ENCODE measurements around the gene DGKG.

DGKG gene

DNA sequence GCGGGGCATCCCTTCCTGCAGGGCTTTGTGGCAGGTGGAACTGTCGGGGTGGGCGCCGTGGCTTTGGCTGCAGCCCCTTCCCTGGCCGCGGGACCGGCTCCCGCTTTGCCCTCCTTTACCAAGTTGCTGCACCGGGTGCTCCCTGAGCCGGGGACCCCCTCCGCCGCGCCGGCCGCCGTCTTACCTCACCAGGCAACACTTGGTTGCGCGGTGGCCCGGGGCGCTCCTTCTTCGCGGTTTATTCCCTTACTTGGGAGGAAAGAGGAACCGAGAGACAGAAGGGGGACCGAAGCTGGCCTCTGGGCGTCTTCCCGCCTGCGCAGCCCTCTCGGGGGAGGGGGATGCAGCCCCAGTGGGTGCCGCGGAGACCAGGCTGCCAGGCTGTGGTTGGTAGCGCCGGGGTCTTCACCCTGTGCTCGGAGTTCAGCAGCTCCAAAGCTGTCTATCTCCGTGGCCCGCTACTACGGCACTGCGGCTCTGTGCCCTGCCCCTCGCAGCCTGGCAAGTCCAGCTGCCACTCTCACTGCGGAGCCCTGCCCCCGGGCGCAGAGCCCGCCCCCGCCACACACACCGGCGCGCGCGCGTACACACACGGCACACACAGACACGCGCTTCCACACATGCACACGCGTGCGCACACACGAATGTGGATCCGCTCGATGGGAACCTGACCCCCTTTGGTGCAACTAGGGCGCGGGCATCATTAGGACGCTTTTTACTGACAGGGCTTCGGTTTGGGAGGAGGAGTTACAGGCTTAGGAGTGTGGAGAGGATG is at the start of gene DGKG:
DGKG (minus strand) TSS at position 473 of the 775 bp plus-strand sequence. CDS start 41,775 bp downstream, outside the sequence.
- no peak for DNase-seq (ENCODE audit: low read depth)

DNA sequence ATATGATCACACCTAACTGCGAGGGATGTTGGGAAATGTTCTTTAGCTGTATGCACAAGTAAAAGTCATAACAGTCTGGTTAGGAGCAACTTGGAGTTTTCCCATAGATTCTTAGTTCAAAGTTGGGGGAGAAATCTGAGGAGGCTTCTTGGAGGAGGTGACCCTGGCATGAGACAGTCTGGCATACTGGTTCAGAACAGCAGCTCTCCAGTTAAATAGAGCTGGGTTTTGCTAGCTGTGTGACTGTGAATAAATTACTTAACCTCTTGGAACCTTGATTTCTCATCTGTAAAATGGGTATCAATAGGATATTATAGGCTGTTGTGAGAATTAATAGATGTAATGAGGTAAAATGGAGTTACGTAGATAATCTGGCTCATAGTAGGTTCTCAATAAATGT is 49.1 kb upstream of the DGKG start:
- DNase-seq (ENCODE audit: low read depth) = no peak

DNA sequence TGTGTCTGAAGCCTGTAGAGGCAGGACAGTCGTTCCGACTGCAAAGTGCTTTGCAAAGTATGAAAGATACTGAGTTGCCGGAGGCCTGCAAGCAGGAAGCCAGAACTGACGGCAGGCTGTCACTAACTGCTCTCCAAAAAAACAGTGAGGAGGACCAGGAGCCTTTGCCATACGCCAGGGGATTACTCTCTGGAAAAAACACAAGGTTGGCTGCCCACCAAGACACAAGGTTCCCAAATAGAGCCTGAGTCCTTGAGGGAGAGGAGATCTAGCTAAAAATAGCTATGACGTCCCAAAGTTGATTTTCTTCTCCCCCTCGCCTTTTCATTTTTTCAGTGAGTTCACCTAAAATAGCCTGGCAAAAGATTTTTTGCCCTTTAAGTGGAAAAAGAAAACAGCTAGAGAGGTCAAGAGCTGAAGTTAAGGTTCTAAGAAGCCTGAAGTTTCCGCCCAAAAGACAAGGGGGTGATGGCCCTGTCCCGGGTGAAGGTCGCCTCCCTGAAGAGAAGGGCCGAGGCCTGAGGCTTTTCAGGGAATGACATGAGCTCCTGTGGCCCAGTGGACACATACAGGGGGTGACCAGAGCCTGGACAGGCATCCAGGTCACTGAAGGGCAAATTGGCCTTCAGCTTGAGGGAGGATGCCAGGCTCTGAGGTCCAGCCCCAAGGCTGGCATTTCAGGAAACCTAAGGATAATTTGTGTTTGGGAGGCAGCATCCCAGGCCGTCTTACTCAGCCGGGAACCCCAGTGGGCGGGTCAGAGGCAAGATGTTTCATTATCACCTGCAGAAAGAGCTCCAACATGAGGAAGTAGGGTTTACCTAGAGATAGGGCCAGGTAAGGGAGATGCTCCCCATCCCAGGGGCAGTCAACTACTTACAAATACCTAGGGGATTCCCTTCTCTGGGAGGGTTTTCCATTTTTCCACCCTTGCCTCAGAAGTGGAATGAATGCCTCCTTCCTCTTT is 44.9 kb upstream of the DGKG start:
- no peak for DNase-seq (ENCODE audit: low read depth)

GRCh38 chr3:186401556-186401955 is 39.5 kb upstream of the DGKG start:
- DNase-seq (ENCODE audit: low read depth) = no peak

GRCh38 chr3:186400662-186401061 is 38.6 kb upstream of the DGKG start:
- no peak for DNase-seq (ENCODE audit: low read depth)

DNA sequence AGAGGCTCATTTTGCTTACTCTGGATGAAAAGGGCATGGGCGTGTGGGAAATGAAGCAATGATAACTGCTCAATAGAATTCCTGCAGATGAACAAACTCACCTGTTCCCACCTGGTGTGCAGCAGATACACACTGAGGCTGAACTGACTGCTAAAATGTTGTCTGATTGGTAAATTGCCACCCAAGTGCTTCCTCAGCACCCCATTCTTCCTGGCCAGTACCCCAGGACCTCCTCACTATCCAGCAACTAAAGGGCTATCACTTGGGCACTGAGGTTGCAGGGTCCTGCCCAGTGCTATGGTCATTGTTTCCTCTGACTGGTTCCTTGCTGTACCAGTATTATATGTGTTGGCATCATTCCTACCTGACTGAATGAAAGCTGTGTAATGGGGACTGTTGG is 38.0 kb upstream of the DGKG start:
- DNase-seq (ENCODE audit: low read depth) = no peak

- no peak for DNase-seq (ENCODE audit: low read depth)
These were observed 32.7 kb upstream of the DGKG start for GRCh38 chr3:186394566-186395217.

GRCh38 chr3:186386883-186387560 is 25.0 kb upstream of the DGKG start:
- DNase-seq (ENCODE audit: low read depth) = no peak

- no peak for DNase-seq (ENCODE audit: low read depth)
These were observed 24.0 kb upstream of the DGKG start for GRCh38 chr3:186385856-186386602.

GRCh38 chr3:186383026-186383993 is 21.3 kb upstream of the DGKG start:
- DNase-seq (ENCODE audit: low read depth) = no peak

DNA sequence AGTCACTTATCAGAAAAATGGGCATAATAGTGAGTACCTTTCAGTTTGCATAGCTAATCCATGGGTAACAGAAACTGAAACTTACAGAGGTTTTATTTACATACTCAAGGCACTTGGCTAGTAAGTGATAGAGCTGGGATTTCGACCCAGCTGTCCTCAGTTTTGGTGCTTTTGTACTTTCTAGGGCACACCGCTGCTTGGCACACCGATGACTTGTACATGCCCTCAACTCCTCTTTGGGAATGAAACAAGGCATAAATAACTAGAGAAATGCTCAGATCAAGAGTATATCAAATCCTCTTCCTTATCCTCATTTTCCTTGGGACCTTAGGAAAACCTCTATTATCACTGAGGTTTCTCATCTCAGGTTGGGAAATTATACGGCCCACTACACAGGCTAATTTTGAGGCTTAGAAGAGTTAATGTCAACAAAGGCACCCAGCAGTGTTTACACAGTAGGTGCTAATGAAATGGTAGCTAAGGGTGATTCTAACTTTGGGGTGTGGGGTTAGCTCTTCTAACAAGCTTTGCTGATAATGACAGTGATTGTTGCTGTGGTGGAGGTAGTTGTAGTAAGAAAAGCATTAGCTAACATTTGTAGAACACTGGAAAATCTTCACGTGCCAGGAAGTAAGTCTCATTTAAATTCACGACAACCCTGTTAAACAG is 20.3 kb upstream of the DGKG start:
- no peak for DNase-seq (ENCODE audit: low read depth)

- DNase-seq (ENCODE audit: low read depth) = no peak
These were observed 19.6 kb upstream of the DGKG start for GRCh38 chr3:186381424-186382216.

DNA sequence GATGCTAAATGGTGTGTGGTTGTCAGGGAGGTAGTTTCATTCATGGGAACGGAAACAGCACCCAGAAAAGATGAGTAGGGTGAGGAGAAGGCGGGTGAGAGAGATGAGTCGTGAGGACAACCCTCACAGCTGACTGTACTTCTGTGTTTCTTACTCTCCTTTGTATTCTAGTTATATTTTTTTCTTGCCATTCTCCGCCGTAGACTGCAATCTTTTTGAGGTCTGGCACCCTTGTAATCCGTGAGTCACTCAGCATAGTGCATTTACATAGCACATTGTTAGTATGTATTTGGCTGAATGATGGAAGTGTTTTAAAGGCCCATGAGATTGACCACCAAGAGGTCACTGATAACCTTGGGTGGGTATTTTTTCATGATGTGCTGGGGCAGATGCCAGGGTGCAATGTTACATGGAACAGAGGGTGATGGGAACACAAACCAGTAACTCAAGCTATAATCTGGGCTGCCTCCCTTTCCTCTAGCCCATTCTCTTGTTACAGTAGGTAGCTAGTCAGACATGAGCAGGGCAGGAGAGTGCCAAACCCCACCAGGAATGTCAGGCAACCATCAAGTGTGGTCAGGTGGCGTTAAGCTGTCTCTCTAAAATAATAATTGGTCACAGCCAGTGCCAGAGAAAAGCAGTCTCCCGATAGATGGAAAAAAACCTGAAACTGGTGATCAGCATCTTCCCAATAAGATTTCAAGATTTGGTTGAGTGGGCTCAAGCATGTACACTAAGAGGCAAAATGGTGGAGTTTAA is 18.8 kb upstream of the DGKG start:
- no peak for DNase-seq (ENCODE audit: low read depth)

GRCh38 chr3:186375443-186375842 is 13.4 kb upstream of the DGKG start:
- DNase-seq (ENCODE audit: low read depth) = no peak

- DNase-seq (ENCODE audit: low read depth) = no peak
These were observed 12.3 kb upstream of the DGKG start for GRCh38 chr3:186374376-186374775.

DNA sequence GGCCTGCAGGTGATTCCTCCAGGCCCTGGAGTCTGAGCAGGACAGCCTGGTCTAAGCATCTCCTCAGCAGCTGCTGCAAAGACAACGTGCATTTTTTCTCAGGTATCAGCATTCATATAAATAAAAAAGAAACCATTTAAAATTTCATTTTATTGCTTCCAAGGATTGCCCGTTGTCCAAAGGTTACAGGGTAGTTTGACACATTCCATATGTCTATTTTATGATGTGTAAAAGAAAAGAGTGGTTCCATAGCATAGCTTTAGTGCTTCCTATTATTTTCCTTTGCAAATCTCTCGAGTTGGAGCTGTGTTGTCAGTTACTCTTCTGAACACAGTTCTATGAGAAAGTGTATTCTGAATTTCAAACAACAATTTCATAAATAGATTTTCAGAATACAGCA is 7.2 kb upstream of the DGKG start:
- no peak for DNase-seq (ENCODE audit: low read depth)

- DNase-seq (ENCODE audit: low read depth) = no peak
These were observed 6.7 kb upstream of the DGKG start for GRCh38 chr3:186368717-186369116.

GRCh38 chr3:186368176-186368575 is 6.1 kb upstream of the DGKG start:
- DNase-seq (ENCODE audit: low read depth) = no peak

Data from fibroblast of the conjunctiva (primary cell).